ENCODE data around the gene CCL25.

GRCh38 chr19:8085598-8086408 lies 33.2 kb downstream of the CCL25 start:
- TF ChIP-seq EZH2 (IDR thresholded peaks at IDR 0.05) (no peak), CTCF (IDR thresholded peaks at IDR 0.05 in 2 of 3, conservative IDR thresholded peaks at IDR 0.05 in 1 of 3; ENCODE audit: borderline replicate concordance in 1 of 3, insufficient read depth in 1 of 3, low read depth in 2 of 3, low read length in 2 of 3) (no peak), POLR2AphosphoS5 (IDR thresholded peaks at IDR 0.05; ENCODE audit: low read depth, low read length) (no peak), SRF (IDR thresholded peaks at IDR 0.05; ENCODE audit: low read depth) (no peak), POLR2A (IDR thresholded peaks at IDR 0.05; ENCODE audit: borderline replicate concordance, extremely low read depth, insufficient read depth, insufficient read length) (no peak), CBX3 (IDR thresholded peaks at IDR 0.05; ENCODE audit: low read depth) (no peak), ZNF274 (IDR thresholded peaks at IDR 0.05; ENCODE audit: low read depth, low read length) (no peak), ZFX (IDR thresholded peaks at IDR 0.05) (no peak), SP1 (IDR thresholded peaks at IDR 0.05; ENCODE audit: low read depth) (no peak)
- TF ChIP-seq, protein P1, sequence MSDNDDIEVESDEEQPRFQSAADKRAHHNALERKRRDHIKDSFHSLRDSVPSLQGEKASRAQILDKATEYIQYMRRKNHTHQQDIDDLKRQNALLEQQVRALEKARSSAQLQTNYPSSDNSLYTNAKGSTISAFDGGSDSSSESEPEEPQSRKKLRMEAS (IDR thresholded peaks at IDR 0.05): no peak

All from HCT116 (cell line).